Activated CD4-positive, alpha-beta T cell treated with anti-CD3 and anti-CD28 coated beads for 48 hours (primary cell): Measurements from ENCODE around the gene TMEM26.
"Not testable (repeated sequence)": the region's sequence is repeated elsewhere in the genome, so short reads cannot be mapped to it uniquely, and the experiment has no call there.

Source experiments
- DNase-seq: peaks from one replicate; pipeline ENCODE4 v3.0.0-alpha.2; 2020

Gene TMEM26

GRCh38 chr10:61398366-61399129, 54.6 kb downstream of the TMEM26 start:
- DNase-seq, result no peak

- no peak for DNase-seq
These were observed 55.8 kb downstream of the TMEM26 start for GRCh38 chr10:61397175-61397986.

- no peak for DNase-seq
These were observed 61.9 kb downstream of the TMEM26 start for GRCh38 chr10:61391281-61391680.

GRCh38 chr10:61390851-61391250, 62.3 kb downstream of the TMEM26 start:
- no peak for DNase-seq

- no peak for DNase-seq
These were observed 63.3 kb downstream of the TMEM26 start for GRCh38 chr10:61389887-61390286.

GRCh38 chr10:61388986-61389385, 64.2 kb downstream of the TMEM26 start:
- not testable (repeated sequence) for DNase-seq

- DNase-seq, result no peak
These were observed 67.8 kb downstream of the TMEM26 start for GRCh38 chr10:61385231-61386001.

GRCh38 chr10:61381153-61381552, 72.0 kb downstream of the TMEM26 start:
- not testable (repeated sequence) for DNase-seq

GRCh38 chr10:61378865-61379264, 74.3 kb downstream of the TMEM26 start:
- DNase-seq, result no peak

GRCh38 chr10:61376908-61377368, 76.2 kb downstream of the TMEM26 start:
- no peak for DNase-seq

GRCh38 chr10:61376377-61376776, 76.8 kb downstream of the TMEM26 start:
- DNase-seq, result no peak

- DNase-seq, result no peak
These were observed 86.8 kb downstream of the TMEM26 start for GRCh38 chr10:61366365-61366764.

GRCh38 chr10:61364619-61365018, 88.6 kb downstream of the TMEM26 start:
- no peak for DNase-seq

- no peak for DNase-seq
These were observed 90.2 kb downstream of the TMEM26 start for GRCh38 chr10:61363006-61363405.

GRCh38 chr10:61359452-61359851, 93.7 kb downstream of the TMEM26 start:
- no peak for DNase-seq

- no peak for DNase-seq
These were observed 95.5 kb downstream of the TMEM26 start for GRCh38 chr10:61357687-61358086.
